ENCODE data around the gene YJEFN3.

GRCh38 chr19:19567391-19567790 lies 38.7 kb downstream of the YJEFN3 start:
- no peak for TF ChIP-seq POLR2A (IDR thresholded peaks at IDR 0.05; ENCODE audit: low read depth, low read length)
- no peak for TF ChIP-seq EZH2 (IDR thresholded peaks at IDR 0.05; ENCODE audit: borderline replicate concordance, low read depth, low read length, severe bottlenecking)
- TF ChIP-seq CTCF (IDR thresholded peaks at IDR 0.05; ENCODE audit: extremely low read depth in 1 of 2, insufficient read depth in 1 of 2, low read depth in 1 of 2, low read length in 2 of 2) = no peak
- no peak for TF ChIP-seq FOS (IDR thresholded peaks at IDR 0.05; ENCODE audit: borderline replicate concordance, insufficient read depth, low read length)
- TF ChIP-seq MYC (IDR thresholded peaks at IDR 0.05; ENCODE audit: low read depth, low read length) = no peak
- no peak for TF ChIP-seq MAX (IDR thresholded peaks at IDR 0.05; ENCODE audit: insufficient read depth, insufficient read length)
